ENCODE measurements around the gene MDH2.

DNA sequence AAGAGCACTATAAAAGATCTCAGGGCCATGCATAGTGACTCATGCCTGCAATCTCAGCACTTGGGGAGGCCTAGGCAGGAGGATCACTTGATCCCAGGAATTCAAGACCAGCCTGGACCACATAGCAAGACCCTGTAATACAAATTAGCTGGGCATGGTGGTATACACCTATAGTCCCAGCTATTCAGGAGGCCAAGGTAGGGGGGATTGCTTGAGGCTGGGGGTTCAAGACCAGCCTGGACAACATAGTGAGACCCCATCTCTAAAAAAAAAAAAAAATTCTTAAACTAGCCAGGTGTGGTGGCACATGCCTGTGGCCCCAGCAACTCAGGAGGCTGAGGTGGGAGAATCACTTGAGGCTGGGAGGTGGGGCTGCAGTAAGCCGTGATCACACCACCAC is 15.9 kb upstream of the MDH2 start:
- no peak for TF ChIP-seq ZBTB7A (IDR thresholded peaks at IDR 0.05; ENCODE audit: low read depth)
- TF ChIP-seq EP300 (IDR thresholded peaks at IDR 0.05; ENCODE audit: borderline replicate concordance): no peak
- TF ChIP-seq NFIC (IDR thresholded peaks at IDR 0.05): no peak
- TF ChIP-seq MAX (IDR thresholded peaks at IDR 0.05): no peak
- no peak for TF ChIP-seq YY1 (IDR thresholded peaks at IDR 0.05; ENCODE audit: low read depth)
- no peak for TF ChIP-seq CEBPB (IDR thresholded peaks at IDR 0.05)
- no peak for TF ChIP-seq TAF1 (IDR thresholded peaks at IDR 0.05; ENCODE audit: low read depth)
- TF ChIP-seq CREB1 (IDR thresholded peaks at IDR 0.05; ENCODE audit: low read depth): no peak
- no peak for TF ChIP-seq FOXM1 (IDR thresholded peaks at IDR 0.05; ENCODE audit: borderline replicate concordance, low read depth)
- TF ChIP-seq EGR1 (IDR thresholded peaks at IDR 0.05): no peak
- no peak for TF ChIP-seq TEAD4 (IDR thresholded peaks at IDR 0.05)
- TF ChIP-seq TCF12 (IDR thresholded peaks at IDR 0.05; ENCODE audit: low read depth): no peak
- TF ChIP-seq RAD21 (IDR thresholded peaks at IDR 0.05; ENCODE audit: low read depth): no peak
- TF ChIP-seq, protein P1, sequence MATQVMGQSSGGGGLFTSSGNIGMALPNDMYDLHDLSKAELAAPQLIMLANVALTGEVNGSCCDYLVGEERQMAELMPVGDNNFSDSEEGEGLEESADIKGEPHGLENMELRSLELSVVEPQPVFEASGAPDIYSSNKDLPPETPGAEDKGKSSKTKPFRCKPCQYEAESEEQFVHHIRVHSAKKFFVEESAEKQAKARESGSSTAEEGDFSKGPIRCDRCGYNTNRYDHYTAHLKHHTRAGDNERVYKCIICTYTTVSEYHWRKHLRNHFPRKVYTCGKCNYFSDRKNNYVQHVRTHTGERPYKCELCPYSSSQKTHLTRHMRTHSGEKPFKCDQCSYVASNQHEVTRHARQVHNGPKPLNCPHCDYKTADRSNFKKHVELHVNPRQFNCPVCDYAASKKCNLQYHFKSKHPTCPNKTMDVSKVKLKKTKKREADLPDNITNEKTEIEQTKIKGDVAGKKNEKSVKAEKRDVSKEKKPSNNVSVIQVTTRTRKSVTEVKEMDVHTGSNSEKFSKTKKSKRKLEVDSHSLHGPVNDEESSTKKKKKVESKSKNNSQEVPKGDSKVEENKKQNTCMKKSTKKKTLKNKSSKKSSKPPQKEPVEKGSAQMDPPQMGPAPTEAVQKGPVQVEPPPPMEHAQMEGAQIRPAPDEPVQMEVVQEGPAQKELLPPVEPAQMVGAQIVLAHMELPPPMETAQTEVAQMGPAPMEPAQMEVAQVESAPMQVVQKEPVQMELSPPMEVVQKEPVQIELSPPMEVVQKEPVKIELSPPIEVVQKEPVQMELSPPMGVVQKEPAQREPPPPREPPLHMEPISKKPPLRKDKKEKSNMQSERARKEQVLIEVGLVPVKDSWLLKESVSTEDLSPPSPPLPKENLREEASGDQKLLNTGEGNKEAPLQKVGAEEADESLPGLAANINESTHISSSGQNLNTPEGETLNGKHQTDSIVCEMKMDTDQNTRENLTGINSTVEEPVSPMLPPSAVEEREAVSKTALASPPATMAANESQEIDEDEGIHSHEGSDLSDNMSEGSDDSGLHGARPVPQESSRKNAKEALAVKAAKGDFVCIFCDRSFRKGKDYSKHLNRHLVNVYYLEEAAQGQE (IDR thresholded peaks at IDR 0.05; ENCODE audit: low read depth): no peak
